ENCODE data around the gene ARHGAP28.

DNA sequence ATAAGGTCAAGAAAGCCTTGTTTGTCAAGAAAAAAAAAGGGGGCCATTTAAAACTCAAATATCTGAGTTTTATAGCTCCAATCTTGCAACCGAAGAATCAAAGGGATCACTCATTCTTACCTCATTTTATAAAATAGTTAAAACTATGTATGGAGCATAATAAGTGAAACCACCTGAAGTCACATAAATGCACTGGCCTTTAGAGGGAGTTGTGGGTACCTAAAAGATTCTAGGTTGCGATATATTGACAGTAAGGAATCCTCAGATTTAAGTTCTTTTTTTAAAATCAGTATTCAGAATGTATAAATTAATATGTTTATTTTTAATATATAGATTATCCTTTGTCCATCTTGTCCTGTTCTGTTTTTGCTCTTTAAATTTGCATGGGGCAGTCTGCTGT lies 3.4 kb downstream of the ARHGAP28 start:
- TF ChIP-seq CTCF (IDR thresholded peaks at IDR 0.05; ENCODE audit: poor library complexity, severe bottlenecking): no peak
- no peak for TF ChIP-seq SMC3 (conservative IDR thresholded peaks at IDR 0.05; ENCODE audit: poor library complexity)
- TF ChIP-seq RAD21 (conservative IDR thresholded peaks at IDR 0.05): no peak
- no peak for TF ChIP-seq TAF1 (IDR thresholded peaks at IDR 0.05; ENCODE audit: low read depth)

Data from neural cell (in vitro differentiated cells).